Neural crest cell (in vitro differentiated cells): ENCODE data around the gene CISD1. TPM values are rescaled to one million over a fixed set of nuclear protein-coding genes. Genes with fewer than 3 reads are reported as not detected.
"Not testable (repeated sequence)": the region's sequence is repeated elsewhere in the genome, so short reads cannot be mapped to it uniquely, and the experiment has no call there.

Experiments used
- DNase-seq: peaks from one replicate; pipeline ENCODE4 v3.0.0; 2021; ENCODE audit warnings: low read depth, mixed read lengths, low spot score
- H3K27ac Mint-ChIP-seq: one replicate; pipeline ENCODE4 v1.8.0; 2021; ENCODE audit warnings: mild to moderate bottlenecking, mixed read lengths; ENCODE audit not compliant: unreplicated experiment
- H3K27me3 Mint-ChIP-seq: 2 replicates; pipeline ENCODE4 v1.8.0; 2021; ENCODE audit warnings: low read depth, mild to moderate bottlenecking, mixed read lengths
- H3K36me3 Mint-ChIP-seq: 2 replicates; pipeline ENCODE4 v1.8.0; 2021; ENCODE audit warnings: low read depth, mild to moderate bottlenecking, mixed read lengths
- H3K4me1 Mint-ChIP-seq: 2 replicates; pipeline ENCODE4 v1.8.0; 2021; ENCODE audit warnings: mixed read lengths
- H3K4me3 Mint-ChIP-seq: one replicate; pipeline ENCODE4 v1.8.0; 2021; ENCODE audit warnings: mild to moderate bottlenecking, mixed read lengths
- H3K9me3 Mint-ChIP-seq: 2 replicates; pipeline ENCODE4 v1.8.0; 2021; ENCODE audit warnings: mixed read lengths
- CTCF ChIP-seq: fragments of 200-600 bp; sonication (generic); conservative IDR thresholded peaks from 2 replicates; pipeline ENCODE4 v1.5.0; 2021; ENCODE audit warnings: antibody characterized with exemption, mild to moderate bottlenecking
- long read RNA-seq: library from polyadenylated mRNA; unstranded; transcript quantifications from one replicate; pipeline ENCODE4 v2.0.0, GENCODE V29; 2020
- total RNA-seq: library from RNA; stranded (reverse); gene quantifications from 2 replicates; pipeline ENCODE4 v1.2.1, GENCODE V29; 2021

The CISD1 gene
- total RNA-seq, result 33.1 and 33.5 TPM in 2 replicates
- long read RNA-seq, transcript CISD1-201 (3 exons, 2,479 nt), result major isoform, 17 of 21 reads
- long read RNA-seq, partial matches to known transcripts, result 1 of 21 reads
- long read RNA-seq, other reads (novel, unspliced or antisense), result 3 of 21 reads

GRCh38 chr10:58268946-58269781 lies at the start of gene CISD1:
CISD1 (plus strand) TSS chr10:58269162; CDS start chr10:58269274, 112 bp downstream.
- Mint-ChIP-seq H3K27ac (peak within 1 kb of the TSS; percentile 98), H3K36me3 (no peaks in the 10 kb centered on the region), H3K9me3 (no peaks in the 10 kb centered on the region), H3K4me3 (peak within 1 kb of the TSS; percentile 98), H3K4me1 (peaks cover 57% of the 10 kb centered on the region), H3K27me3 (peaks cover 4% of the 10 kb centered on the region)
- peak; percentile 84 for DNase-seq
- no peak for TF ChIP-seq CTCF

- Mint-ChIP-seq H3K27me3 (no peaks in the 10 kb centered on the region), H3K36me3 (peaks cover 7% of the 10 kb centered on the region), H3K27ac (no peak overlapping the region), H3K4me1 (peaks cover 5% of the 10 kb centered on the region), H3K9me3 (no peaks in the 10 kb centered on the region), H3K4me3 (no peak overlapping the region)
- no peak for DNase-seq
- TF ChIP-seq CTCF, result no peak
Measured at GRCh38 chr10:58219875-58220274, 49.1 kb upstream of the CISD1 start.

GRCh38 chr10:58220769-58221451 lies 48.1 kb upstream of the CISD1 start:
- Mint-ChIP-seq H3K9me3 (no peaks in the 10 kb centered on the region), H3K4me3 (no peak overlapping the region)

GRCh38 chr10:58225654-58226053 lies 43.3 kb upstream of the CISD1 start:
- TF ChIP-seq CTCF, result no peak

More at GRCh38 chr10:58220769-58221451, 48.1 kb upstream of the CISD1 start:
- Mint-ChIP-seq H3K36me3 (peaks cover 10% of the 10 kb centered on the region), H3K27me3 (no peaks in the 10 kb centered on the region), H3K4me1 (peaks cover 5% of the 10 kb centered on the region), H3K27ac (no peak overlapping the region)
- DNase-seq, result no peak
- no peak for TF ChIP-seq CTCF

GRCh38 chr10:58229856-58230255 lies 39.1 kb upstream of the CISD1 start:
- H3K9me3 Mint-ChIP-seq, result peaks cover 16% of the 10 kb centered on the region
- H3K4me3 Mint-ChIP-seq, H3K27me3 Mint-ChIP-seq, H3K4me1 Mint-ChIP-seq: not testable (repeated sequence)
- peak; percentile 9 for DNase-seq
- H3K27ac Mint-ChIP-seq, result peak overlapping the region; percentile 87
- peaks cover 60% of the 10 kb centered on the region for H3K36me3 Mint-ChIP-seq

More at GRCh38 chr10:58225654-58226053, 43.3 kb upstream of the CISD1 start:
- Mint-ChIP-seq H3K4me3 (no peak overlapping the region), H3K27me3 (no peaks in the 10 kb centered on the region), H3K9me3 (no peaks in the 10 kb centered on the region), H3K27ac (peak overlapping the region; percentile 5), H3K36me3 (peaks cover 29% of the 10 kb centered on the region), H3K4me1 (peaks cover 11% of the 10 kb centered on the region)
- no peak for DNase-seq
